PFSK-1 (cell line): ENCODE data around the gene DLG4.

ENCODE experiments used
- FOXP2 ChIP-seq: optimal IDR thresholded peaks from 2 replicates; pipeline ENCODE3; 2011; ENCODE audit warnings: borderline replicate concordance, control low read depth, inconsistent platforms; ENCODE audit not compliant: insufficient read depth; ENCODE audit errors: extremely low read length, extremely low read depth
- POLR2AphosphoS5 ChIP-seq: IDR thresholded peaks from 2 replicates; pipeline ENCODE4 v1.6.1; 2012; ENCODE audit warnings: low read depth, mild to moderate bottlenecking, control low read depth, low read length, moderate library complexity
- REST ChIP-seq, 2 experiments: IDR thresholded peaks; 2 replicates each; pipeline versions ENCODE4 v1.6.1 to v1.8.0; 2011 to 2012; ENCODE audit warnings: low read depth in 2 of 2, low read length in 2 of 2, control low read depth in 1 of 2, inconsistent platforms in 1 of 2, mild to moderate bottlenecking in 1 of 2, moderate library complexity in 1 of 2; ENCODE audit not compliant: insufficient read depth in 1 of 2

GRCh38 chr17:7190276-7190917 lies 29.2 kb downstream of the DLG4 start:
- TF ChIP-seq POLR2AphosphoS5 (no peak), FOXP2 (no peak), REST (IDR thresholded peaks at IDR 0.05; ENCODE audit: insufficient read depth in 1 of 2, low read depth in 2 of 2, low read length in 2 of 2) (no peak)
